Neural progenitor cell (in vitro differentiated cells): ENCODE measurements around the gene LMAN1.

ENCODE experiments used
- EZH2 ChIP-seq: fragments of 200-600 bp; sonication (generic); IDR thresholded peaks from 2 replicates; pipeline ENCODE4 v1.6.1; 2017; ENCODE audit warnings: antibody characterized with exemption, mild to moderate bottlenecking, moderate library complexity
- EZH2phosphoT487 ChIP-seq: fragments of 200-600 bp; sonication (generic); IDR thresholded peaks from 2 replicates; pipeline ENCODE4 v1.6.1; 2017; ENCODE audit warnings: antibody characterized with exemption
- TF ChIP-seq, protein P1 (sequence below): fragments of 200-600 bp; sonication (generic); IDR thresholded peaks from 2 replicates; pipeline ENCODE4 v1.5.1; 2017; ENCODE audit warnings: antibody characterized with exemption, mild to moderate bottlenecking

DNA sequence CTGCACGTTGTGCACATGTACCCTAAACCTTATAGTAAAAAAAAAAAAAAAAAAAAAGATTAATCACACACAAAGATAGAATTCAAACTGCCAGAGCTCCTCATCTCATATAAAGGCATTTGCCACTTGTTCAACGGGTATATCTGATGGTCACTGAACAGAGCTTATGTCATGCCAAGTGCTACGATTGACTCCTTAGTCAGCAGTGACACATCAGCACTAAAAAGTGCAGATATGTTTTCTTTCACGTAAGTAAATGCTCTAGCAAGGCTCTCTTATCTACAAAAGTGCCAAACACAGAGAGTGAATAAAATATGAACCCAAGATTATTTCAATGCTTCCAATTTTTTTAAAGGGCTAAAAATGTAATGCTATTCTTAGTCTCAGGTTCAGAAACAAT is 1.1 kb downstream of the LMAN1 start:
- TF ChIP-seq, protein P1, sequence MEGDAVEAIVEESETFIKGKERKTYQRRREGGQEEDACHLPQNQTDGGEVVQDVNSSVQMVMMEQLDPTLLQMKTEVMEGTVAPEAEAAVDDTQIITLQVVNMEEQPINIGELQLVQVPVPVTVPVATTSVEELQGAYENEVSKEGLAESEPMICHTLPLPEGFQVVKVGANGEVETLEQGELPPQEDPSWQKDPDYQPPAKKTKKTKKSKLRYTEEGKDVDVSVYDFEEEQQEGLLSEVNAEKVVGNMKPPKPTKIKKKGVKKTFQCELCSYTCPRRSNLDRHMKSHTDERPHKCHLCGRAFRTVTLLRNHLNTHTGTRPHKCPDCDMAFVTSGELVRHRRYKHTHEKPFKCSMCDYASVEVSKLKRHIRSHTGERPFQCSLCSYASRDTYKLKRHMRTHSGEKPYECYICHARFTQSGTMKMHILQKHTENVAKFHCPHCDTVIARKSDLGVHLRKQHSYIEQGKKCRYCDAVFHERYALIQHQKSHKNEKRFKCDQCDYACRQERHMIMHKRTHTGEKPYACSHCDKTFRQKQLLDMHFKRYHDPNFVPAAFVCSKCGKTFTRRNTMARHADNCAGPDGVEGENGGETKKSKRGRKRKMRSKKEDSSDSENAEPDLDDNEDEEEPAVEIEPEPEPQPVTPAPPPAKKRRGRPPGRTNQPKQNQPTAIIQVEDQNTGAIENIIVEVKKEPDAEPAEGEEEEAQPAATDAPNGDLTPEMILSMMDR: no peak
- TF ChIP-seq EZH2 (no peak), EZH2phosphoT487 (no peak)
